ENCODE results near the gene GNAS-AS1.

GNAS-AS1 gene

GRCh38 chr20:58855506-58856389 lies 5.0 kb upstream of the GNAS-AS1 start:
- TF ChIP-seq GATA2 (IDR thresholded peaks at IDR 0.05; ENCODE audit: low read depth, low read length) (no peak), GATA3 (IDR thresholded peaks at IDR 0.05; ENCODE audit: low read depth, low read length) (no peak)

DNA sequence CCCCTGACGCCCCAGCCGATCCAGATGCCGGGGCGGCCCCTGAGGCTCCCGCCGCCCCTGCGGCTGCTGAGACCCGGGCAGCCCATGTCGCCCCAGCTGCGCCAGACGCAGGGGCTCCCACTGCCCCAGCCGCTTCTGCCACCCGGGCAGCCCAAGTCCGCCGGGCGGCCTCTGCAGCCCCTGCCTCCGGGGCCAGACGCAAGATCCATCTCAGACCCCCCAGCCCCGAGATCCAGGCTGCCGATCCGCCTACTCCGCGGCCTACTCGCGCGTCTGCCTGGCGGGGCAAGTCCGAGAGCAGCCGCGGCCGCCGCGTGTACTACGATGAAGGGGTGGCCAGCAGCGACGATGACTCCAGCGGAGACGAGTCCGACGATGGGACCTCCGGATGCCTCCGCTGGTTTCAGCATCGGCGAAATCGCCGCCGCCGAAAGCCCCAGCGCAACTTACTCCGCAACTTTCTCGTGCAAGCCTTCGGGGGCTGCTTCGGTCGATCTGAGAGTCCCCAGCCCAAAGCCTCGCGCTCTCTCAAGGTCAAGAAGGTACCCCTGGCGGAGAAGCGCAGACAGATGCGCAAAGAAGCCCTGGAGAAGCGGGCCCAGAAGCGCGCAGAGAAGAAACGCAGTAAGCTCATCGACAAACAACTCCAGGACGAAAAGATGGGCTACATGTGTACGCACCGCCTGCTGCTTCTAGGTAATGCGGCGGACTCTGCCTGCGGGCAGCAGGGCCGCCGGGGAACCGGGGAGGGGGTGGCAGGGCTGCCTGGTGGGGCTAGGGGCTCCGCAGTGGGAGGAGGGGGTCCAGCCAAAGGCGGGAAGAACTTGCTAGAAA lies 4.2 kb upstream of the GNAS-AS1 start:
- no peak for TF ChIP-seq GATA3 (IDR thresholded peaks at IDR 0.05; ENCODE audit: low read depth, low read length)
- TF ChIP-seq GATA2 (IDR thresholded peaks at IDR 0.05; ENCODE audit: low read depth, low read length) = no peak

DNA sequence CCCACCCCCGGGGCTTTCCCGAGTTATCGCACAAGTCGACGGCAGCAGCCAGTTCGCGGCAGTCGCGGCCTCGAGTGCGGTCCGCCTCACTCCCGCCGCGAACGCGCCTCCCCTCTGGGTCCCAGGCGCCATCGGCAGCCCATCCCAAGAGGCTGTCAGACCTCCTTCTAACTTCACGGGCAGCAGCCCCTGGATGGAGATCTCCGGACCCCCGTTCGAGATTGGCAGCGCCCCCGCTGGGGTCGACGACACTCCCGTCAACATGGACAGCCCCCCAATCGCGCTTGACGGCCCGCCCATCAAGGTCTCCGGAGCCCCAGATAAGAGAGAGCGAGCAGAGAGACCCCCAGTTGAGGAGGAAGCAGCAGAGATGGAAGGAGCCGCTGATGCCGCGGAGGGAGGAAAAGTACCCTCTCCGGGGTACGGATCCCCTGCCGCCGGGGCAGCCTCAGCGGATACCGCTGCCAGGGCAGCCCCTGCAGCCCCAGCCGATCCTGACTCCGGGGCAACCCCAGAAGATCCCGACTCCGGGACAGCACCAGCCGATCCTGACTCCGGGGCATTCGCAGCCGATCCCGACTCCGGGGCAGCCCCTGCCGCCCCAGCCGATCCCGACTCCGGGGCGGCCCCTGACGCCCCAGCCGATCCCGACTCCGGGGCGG lies 3.4 kb upstream of the GNAS-AS1 start:
- no peak for TF ChIP-seq GATA3 (IDR thresholded peaks at IDR 0.05; ENCODE audit: low read depth, low read length)
- no peak for TF ChIP-seq GATA2 (IDR thresholded peaks at IDR 0.05; ENCODE audit: low read depth, low read length)

GRCh38 chr20:58853466-58853865 lies 2.8 kb upstream of the GNAS-AS1 start:
- no peak for TF ChIP-seq GATA2 (IDR thresholded peaks at IDR 0.05; ENCODE audit: low read depth, low read length)
- no peak for TF ChIP-seq GATA3 (IDR thresholded peaks at IDR 0.05; ENCODE audit: low read depth, low read length)

DNA sequence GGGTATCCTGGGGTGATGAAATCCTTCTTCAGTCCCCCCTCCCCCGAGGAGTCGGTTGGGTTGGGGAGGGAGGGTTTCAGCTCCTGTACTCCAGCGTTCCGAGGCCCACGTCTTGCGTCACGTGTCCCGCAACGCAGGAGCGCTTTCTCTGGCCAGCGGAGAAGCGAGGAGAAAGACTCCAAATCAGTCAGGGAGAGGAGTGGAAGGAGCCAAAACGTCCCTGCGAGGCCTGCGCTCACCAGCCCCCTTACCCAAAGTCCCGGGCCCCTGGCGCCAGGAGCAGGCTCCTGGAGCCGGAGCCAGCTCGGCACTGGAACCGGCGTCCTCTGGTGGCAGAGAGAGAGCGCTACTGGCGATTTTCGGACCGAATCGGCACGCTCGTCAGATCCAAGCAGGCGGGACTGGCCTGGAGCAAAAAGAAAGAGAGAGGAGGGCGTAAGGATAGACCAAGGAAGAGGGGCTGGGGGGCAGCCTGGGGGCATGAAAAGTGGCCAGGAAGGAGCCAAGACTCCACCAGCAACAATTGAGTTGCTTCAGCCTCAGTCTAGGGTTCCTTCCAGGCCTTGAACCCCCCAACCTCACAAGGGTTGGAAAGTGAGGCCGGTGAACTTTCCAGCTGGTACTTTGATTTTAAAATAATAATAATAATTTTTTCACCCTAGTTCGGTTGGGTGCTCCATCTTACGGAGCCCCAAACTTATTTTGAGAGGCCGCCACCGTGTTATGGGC lies 2.0 kb upstream of the GNAS-AS1 start, which contains the start of gene GNAS:
Gene GNAS (plus strand): TSS at position 174 of the 729 bp plus-strand sequence.
- no peak for TF ChIP-seq GATA2 (IDR thresholded peaks at IDR 0.05; ENCODE audit: low read depth, low read length)
- no peak for TF ChIP-seq GATA3 (IDR thresholded peaks at IDR 0.05; ENCODE audit: low read depth, low read length)

GRCh38 chr20:58851969-58852458 lies 1.3 kb upstream of the GNAS-AS1 start:
- no peak for TF ChIP-seq GATA3 (IDR thresholded peaks at IDR 0.05; ENCODE audit: low read depth, low read length)
- TF ChIP-seq GATA2 (IDR thresholded peaks at IDR 0.05; ENCODE audit: low read depth, low read length) = no peak

DNA sequence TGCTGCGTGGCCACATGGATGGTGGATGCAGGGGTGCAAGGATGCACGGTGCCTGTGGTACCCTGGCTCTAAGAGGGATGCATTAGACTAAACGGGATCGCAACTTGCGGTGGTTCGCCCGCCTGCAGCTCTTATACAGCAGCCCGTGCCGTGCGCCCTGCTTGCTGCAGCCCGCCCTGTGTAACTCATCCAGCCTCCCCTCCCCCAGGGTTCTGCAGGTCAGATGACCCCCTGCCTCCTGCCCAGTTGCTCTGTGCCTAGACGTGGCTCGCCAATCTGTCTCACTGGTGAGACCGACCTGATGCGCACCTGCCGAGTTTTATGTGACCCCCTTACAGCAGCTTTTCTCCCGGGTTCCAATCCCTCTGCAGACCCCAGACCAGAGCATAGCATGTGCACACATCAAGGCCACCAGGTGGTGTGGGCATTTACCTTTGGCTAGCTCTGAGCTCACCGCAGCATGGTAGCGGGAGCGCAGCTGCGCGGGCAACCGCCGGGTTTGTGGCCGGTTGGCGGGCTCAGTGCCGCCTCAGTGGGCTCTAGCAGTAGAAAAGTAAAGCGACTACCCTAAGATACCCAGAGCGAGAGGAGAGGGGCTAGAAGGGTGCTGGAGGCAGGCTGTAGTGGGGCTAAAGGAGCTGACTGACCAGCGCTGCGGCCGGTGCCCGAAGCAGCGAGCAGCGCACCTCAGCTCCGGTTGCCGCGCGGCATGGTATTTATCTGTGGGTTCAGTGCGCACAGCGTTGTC lies 693 bp upstream of the GNAS-AS1 start:
- TF ChIP-seq GATA2 (IDR thresholded peaks at IDR 0.05; ENCODE audit: low read depth, low read length) = no peak
- TF ChIP-seq GATA3 (IDR thresholded peaks at IDR 0.05; ENCODE audit: low read depth, low read length) = no peak

DNA sequence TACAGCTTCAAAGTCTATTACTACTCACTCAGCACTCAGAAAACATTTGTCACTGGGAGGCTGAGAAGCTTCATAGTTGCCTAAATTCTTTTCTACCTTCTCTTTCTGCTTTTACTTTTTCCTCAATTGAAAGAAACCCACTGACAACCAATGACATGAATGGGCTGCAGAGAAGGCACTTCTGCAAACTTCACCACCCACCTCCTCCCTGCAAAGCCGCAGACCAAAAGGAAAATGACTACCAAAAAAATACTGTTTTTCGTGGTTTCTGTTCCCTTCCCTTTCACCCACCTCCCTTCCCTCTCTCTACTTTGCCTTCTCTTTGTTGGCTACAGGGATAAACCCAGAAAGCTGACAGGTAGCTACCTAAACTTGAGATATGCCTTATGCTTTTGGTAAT lies 3.2 kb downstream of the GNAS-AS1 start:
- no peak for TF ChIP-seq GATA2 (IDR thresholded peaks at IDR 0.05; ENCODE audit: low read depth, low read length)
- no peak for TF ChIP-seq GATA3 (IDR thresholded peaks at IDR 0.05; ENCODE audit: low read depth, low read length)

GRCh38 chr20:58845706-58846105 lies 5.0 kb downstream of the GNAS-AS1 start:
- TF ChIP-seq GATA3 (IDR thresholded peaks at IDR 0.05; ENCODE audit: low read depth, low read length) = no peak
- TF ChIP-seq GATA2 (IDR thresholded peaks at IDR 0.05; ENCODE audit: low read depth, low read length) = no peak

DNA sequence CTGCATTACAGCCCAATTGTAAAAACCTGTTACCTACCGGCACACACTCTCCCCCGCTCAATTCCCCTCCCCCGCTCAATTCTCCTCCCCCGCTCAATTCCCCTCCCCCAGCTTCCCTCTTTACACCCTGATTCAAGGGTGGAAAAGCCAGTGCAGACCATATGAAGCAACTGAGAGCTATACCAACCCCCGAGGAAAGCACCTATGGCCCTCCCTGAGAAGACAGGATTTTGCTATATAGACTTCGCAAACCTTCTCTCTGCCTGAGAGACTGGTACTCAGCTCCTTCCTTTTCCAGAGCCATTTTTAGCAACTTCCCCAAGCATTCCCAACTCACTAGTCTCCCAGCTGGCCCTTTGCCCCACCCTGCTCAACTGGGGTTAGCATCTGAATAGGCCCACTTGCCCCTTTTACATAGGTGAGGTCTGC lies 7.6 kb downstream of the GNAS-AS1 start:
- TF ChIP-seq GATA2 (IDR thresholded peaks at IDR 0.05; ENCODE audit: low read depth, low read length) = no peak
- TF ChIP-seq GATA3 (IDR thresholded peaks at IDR 0.05; ENCODE audit: low read depth, low read length) = no peak

DNA sequence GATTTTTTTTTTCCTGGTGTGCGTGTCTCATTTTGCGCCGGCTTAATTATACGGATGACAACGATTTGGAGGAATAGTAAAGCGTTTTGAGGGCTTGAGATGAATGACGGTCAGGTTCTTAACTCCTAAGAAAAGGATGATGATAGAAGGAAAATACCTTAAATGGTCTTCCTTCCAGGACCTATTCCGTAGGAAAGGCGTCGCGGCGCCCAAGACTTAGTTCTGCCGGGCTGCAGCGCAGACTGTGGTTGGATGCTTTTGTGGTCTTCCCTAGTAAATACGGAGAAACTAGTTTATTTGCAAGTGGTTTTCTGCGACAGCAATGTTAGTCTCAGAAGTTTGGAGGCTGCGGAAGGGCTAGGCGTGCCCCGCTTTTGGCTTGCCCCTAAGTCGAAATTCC lies 8.4 kb downstream of the GNAS-AS1 start:
- TF ChIP-seq GATA2 (IDR thresholded peaks at IDR 0.05; ENCODE audit: low read depth, low read length) (no peak), GATA3 (IDR thresholded peaks at IDR 0.05; ENCODE audit: low read depth, low read length) (no peak)

DNA sequence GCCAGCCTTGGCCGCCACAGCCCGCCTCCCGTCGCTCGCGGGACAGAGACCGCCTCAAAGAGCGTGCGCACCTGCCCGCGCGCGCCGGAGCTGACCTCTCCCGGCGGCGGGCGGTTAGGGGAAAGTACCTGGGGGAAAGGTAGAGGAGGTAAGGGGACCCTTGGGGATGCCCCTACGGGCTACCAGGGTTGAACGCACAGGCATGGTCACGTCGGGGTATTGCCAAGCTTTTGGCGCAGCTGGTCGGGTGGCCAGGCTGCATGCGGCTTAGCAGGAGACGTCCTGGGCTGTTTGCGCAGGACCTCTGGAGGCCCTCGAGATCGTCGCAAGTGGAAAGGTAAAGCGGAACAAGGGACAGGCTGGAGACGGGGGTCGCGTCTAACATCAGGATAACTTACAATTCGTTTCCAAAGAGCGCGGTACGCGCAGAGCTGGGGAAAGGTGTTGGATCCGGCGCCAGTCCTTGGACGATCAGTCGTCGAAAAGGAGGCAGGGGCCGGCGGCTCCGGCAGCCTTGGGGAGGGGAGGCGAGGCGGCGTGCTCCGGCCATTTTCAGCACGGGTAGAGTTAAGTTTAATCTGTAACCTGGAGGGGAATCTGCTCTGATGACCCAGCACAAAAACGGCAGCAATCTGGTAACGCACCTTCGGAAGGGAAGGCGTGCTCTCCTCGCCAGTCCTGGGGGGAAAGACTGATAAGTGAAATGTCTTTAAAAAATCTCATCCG lies 9.0 kb downstream of the GNAS-AS1 start:
- TF ChIP-seq GATA3 (IDR thresholded peaks at IDR 0.05; ENCODE audit: low read depth, low read length) = no peak
- TF ChIP-seq GATA2 (IDR thresholded peaks at IDR 0.05; ENCODE audit: low read depth, low read length) = no peak
